ENCODE measurements around the gene UQCRC1.

Gene UQCRC1

GRCh38 chr3:48609088-48610005 is at the start of gene UQCRC1:
UQCRC1 (minus strand) TSS chr3:48609646; CDS start chr3:48609620, 26 bp downstream.
- H3K27ac ChIP-seq, result peak within 1 kb of the TSS; percentile 89
- CTCF ChIA-PET, result interaction anchor here (0.6 to 1.0 kb wide), 2 partner anchors 10 to 56 kb away, joined by 3 to 7 read pairs; no protein-coding TSS in a partner anchor
- peak; percentile 82 for DNase-seq (ENCODE audit: low spot score)
- POLR2A ChIA-PET (ENCODE audit: low non-redundant PET), result interaction anchor here (0.7 kb wide), 1 partner anchor 10 kb away, joined by 4 read pairs; no protein-coding TSS in a partner anchor
- TF ChIP-seq CTCF (conservative IDR thresholded peaks at IDR 0.05; ENCODE audit: low read depth), result peak; percentile 84

DNA sequence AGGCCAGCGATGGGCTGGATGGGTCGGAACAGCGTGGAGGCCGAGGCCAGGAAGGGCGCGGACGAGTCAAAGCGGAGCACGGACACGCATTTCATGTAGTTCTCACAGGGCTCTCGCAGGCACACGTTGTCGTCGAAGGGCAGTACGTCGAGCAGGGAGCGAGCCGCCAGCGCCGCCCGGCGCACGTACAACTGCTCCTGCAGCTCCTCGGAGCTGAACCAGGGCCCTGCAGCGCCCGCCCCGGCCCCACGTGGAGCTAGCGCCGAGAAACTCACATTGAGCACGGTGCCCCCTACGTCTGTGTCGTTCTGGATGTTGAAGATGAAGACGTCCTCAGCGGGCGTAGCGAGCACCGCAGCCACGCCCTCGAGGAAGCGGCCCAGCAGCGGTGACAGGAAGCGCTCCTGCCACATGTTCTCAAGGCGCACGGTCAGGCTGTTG is 47.4 kb upstream of the UQCRC1 start:
- TF ChIP-seq CTCF (conservative IDR thresholded peaks at IDR 0.05; ENCODE audit: low read depth), result no peak
- POLR2A ChIA-PET (ENCODE audit: low non-redundant PET), result no interaction called here
- no peak for DNase-seq (ENCODE audit: low spot score)
- H3K27ac ChIP-seq, result peak overlapping the region; percentile 86
- CTCF ChIA-PET, result interaction anchor here (1.0 kb wide), 1 partner anchor 23 kb away, joined by 3 read pairs; no protein-coding TSS in a partner anchor

- peak; percentile 82 for TF ChIP-seq CTCF (conservative IDR thresholded peaks at IDR 0.05; ENCODE audit: low read depth)
- DNase-seq (ENCODE audit: low spot score), result peak; percentile 85
- POLR2A ChIA-PET (ENCODE audit: low non-redundant PET), result no interaction called here
- CTCF ChIA-PET, result interaction anchor here (0.6 to 1.0 kb wide), 2 partner anchors 23 to 326 kb away, joined by 3 read pairs; no protein-coding TSS in a partner anchor
- H3K27ac ChIP-seq, result peak overlapping the region; percentile 86
These were observed 46.8 kb upstream of the UQCRC1 start for GRCh38 chr3:48656061-48656840.

DNA sequence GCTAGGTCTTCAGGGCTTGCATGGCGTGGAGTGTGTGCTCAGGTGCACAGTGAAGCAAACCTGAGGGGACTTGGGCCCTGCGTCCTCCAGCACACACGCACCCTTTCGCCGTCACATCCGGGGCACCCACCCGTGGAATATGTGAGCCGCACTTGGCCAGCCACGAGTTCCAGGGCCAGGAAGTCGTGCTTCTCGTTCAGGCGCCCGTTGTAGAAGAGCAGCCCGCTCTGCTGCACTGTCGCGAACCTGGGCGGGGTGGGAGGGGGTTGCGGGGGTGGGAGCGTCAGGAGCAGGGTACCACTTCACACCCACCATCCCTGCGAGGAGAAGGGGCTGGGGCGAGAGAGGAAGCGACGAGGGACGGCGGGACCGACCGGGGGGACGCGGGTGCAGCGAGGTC is 46.2 kb upstream of the UQCRC1 start:
- TF ChIP-seq CTCF (conservative IDR thresholded peaks at IDR 0.05; ENCODE audit: low read depth), result no peak
- H3K27ac ChIP-seq, result peak overlapping the region; percentile 86
- ChIA-PET POLR2A (ENCODE audit: low non-redundant PET) (no interaction called here), CTCF (interaction anchor here (0.6 kb wide), 2 partner anchors 10 to 325 kb away, joined by 3 read pairs; no protein-coding TSS in a partner anchor)
- no peak for DNase-seq (ENCODE audit: low spot score)

GRCh38 chr3:48655063-48655462 is 45.6 kb upstream of the UQCRC1 start:
- H3K27ac ChIP-seq, result peak overlapping the region; percentile 86
- TF ChIP-seq CTCF (conservative IDR thresholded peaks at IDR 0.05; ENCODE audit: low read depth), result no peak
- ChIA-PET POLR2A (ENCODE audit: low non-redundant PET) (no interaction called here), CTCF (interaction anchor here (0.6 kb wide), 1 partner anchor 11 kb away, joined by 3 read pairs; no protein-coding TSS in a partner anchor)
- no peak for DNase-seq (ENCODE audit: low spot score)
